Measurements from ENCODE around the gene LRFN4.

LRFN4 gene

GRCh38 chr11:66850235-66850587 is 6.7 kb upstream of the LRFN4 start:
- FAIRE-seq (no peak), DNase-seq (ENCODE audit: insufficient read length, low spot score) (no peak)
- TF ChIP-seq CTCF (IDR thresholded peaks at IDR 0.05; ENCODE audit: insufficient read depth, missing control alignments), result no peak

- DNase-seq (ENCODE audit: insufficient read length, low spot score) (no peak), FAIRE-seq (no peak)
- no peak for TF ChIP-seq CTCF (IDR thresholded peaks at IDR 0.05; ENCODE audit: insufficient read depth, missing control alignments)
Observed at GRCh38 chr11:66850588-66851238, 6.2 kb upstream of the LRFN4 start.

GRCh38 chr11:66851239-66851596 is 5.6 kb upstream of the LRFN4 start:
- TF ChIP-seq CTCF (IDR thresholded peaks at IDR 0.05; ENCODE audit: insufficient read depth, missing control alignments), result no peak
- FAIRE-seq (no peak), DNase-seq (ENCODE audit: insufficient read length, low spot score) (no peak)

- DNase-seq (ENCODE audit: insufficient read length, low spot score) (peak; percentile 20), FAIRE-seq (no peak)
- no peak for TF ChIP-seq CTCF (IDR thresholded peaks at IDR 0.05; ENCODE audit: insufficient read depth, missing control alignments)
Observed at GRCh38 chr11:66851698-66852465, 5.0 kb upstream of the LRFN4 start.

GRCh38 chr11:66852466-66853241 is 4.2 kb upstream of the LRFN4 start:
- no peak for TF ChIP-seq CTCF (IDR thresholded peaks at IDR 0.05; ENCODE audit: insufficient read depth, missing control alignments)
- FAIRE-seq, result no peak
- peak; percentile 17 for DNase-seq (ENCODE audit: insufficient read length, low spot score)

- FAIRE-seq (no peak), DNase-seq (ENCODE audit: insufficient read length, low spot score) (no peak)
- TF ChIP-seq CTCF (IDR thresholded peaks at IDR 0.05; ENCODE audit: insufficient read depth, missing control alignments), result no peak
Observed at GRCh38 chr11:66853242-66854229, 3.3 kb upstream of the LRFN4 start.
